HL-60 (cell line): ENCODE data around the gene CRTC3.

Experiments used
- DNase-seq, 2 experiments: peaks; one replicate each; pipeline ENCODE4 v3.0.0-alpha.2; 2010 to 2020; ENCODE audit warnings: low read depth in 1 of 2, low spot score in 1 of 2
- H3K27ac ChIP-seq: fragments of 250-450 bp; sonication (Bioruptor Pico); replicated peaks from 2 replicates; pipeline ENCODE4 v1.5.1; 2020; ENCODE audit warnings: mild to moderate bottlenecking, moderate library complexity
- H3K27me3 ChIP-seq: fragments of 250-450 bp; sonication (Bioruptor Pico); 2 replicates; pipeline ENCODE4 v1.5.1; 2021; ENCODE audit warnings: mild to moderate bottlenecking, moderate library complexity; ENCODE audit not compliant: insufficient read depth, poor library complexity, severe bottlenecking
- H3K4me3 ChIP-seq: replicated peaks from 2 replicates; pipeline ENCODE4 v1.5.1; 2011; ENCODE audit warnings: mild to moderate bottlenecking, control low read depth, low read length; ENCODE audit not compliant: insufficient read depth
- CTCF ChIP-seq: IDR thresholded peaks from one replicate; pipeline ENCODE4 v1.5.1; 2011; ENCODE audit warnings: low read length, control low read depth, inconsistent platforms; ENCODE audit not compliant: insufficient read depth
- GABPA ChIP-seq: IDR thresholded peaks from 2 replicates; pipeline ENCODE4 v1.6.1; 2012; ENCODE audit warnings: low read depth
- POLR2AphosphoS5 ChIP-seq: IDR thresholded peaks from 2 replicates; pipeline ENCODE4 v1.6.1; 2012; ENCODE audit warnings: low read depth
- REST ChIP-seq: IDR thresholded peaks from 2 replicates; pipeline ENCODE4 v1.6.1; 2012; ENCODE audit warnings: low read depth; ENCODE audit not compliant: insufficient replicate concordance
- SPI1 ChIP-seq: IDR thresholded peaks from 2 replicates; pipeline ENCODE4 v1.6.1; 2012; ENCODE audit warnings: low read depth, mild to moderate bottlenecking, borderline replicate concordance

Gene CRTC3

GRCh38 chr15:90591524-90591923 is 61.8 kb downstream of the CRTC3 start:
- Histone ChIP-seq H3K27ac (no peak overlapping the region), H3K4me3 (no peak overlapping the region), H3K27me3 (no peaks in the 10 kb centered on the region)
- TF ChIP-seq GABPA, result no peak
- no peak for TF ChIP-seq POLR2AphosphoS5
- no peak for DNase-seq

GRCh38 chr15:90592131-90592881 is 62.6 kb downstream of the CRTC3 start:
- TF ChIP-seq GABPA (no peak), POLR2AphosphoS5 (no peak), CTCF (no peak), REST (no peak), SPI1 (no peak)
- Histone ChIP-seq H3K27me3 (no peaks in the 10 kb centered on the region), H3K4me3 (no peak overlapping the region), H3K27ac (no peak overlapping the region)
- DNase-seq, result peak in 1 of 2 experiments; percentile 35

GRCh38 chr15:90593499-90594158 is 63.9 kb downstream of the CRTC3 start:
- TF ChIP-seq CTCF (no peak), SPI1 (no peak), POLR2AphosphoS5 (no peak), REST (no peak), GABPA (no peak)
- Histone ChIP-seq H3K27ac (no peak overlapping the region), H3K4me3 (no peak overlapping the region), H3K27me3 (no peaks in the 10 kb centered on the region)
- DNase-seq, result no peak

- H3K4me3 ChIP-seq, result no peak overlapping the region
- no peak for TF ChIP-seq POLR2AphosphoS5
- TF ChIP-seq SPI1, result no peak
- H3K27ac ChIP-seq, result no peak overlapping the region
- peak in 1 of 2 experiments; percentile 63 for DNase-seq
- no peaks in the 10 kb centered on the region for H3K27me3 ChIP-seq
These were observed 64.6 kb downstream of the CRTC3 start for GRCh38 chr15:90594301-90594738.
